Esophagus muscularis mucosa (tissue), 4 donors: Measurements from ENCODE around the gene PROX2. TPM values are rescaled to one million over a fixed set of nuclear protein-coding genes. Genes with fewer than 3 reads are reported as not detected.

ENCODE experiments used
- DNase-seq: peaks from one replicate; pipeline ENCODE4 v3.0.0-alpha.2; 2017; ENCODE audit errors: extremely low spot score
- H3K27ac ChIP-seq, 4 donors: fragments of 200-600 bp; sonication (generic); replicated peaks in 1 of 4; 1 replicate in 3 of 4; 2 replicates in 1 of 4; pipeline ENCODE4 v1.5.1; 2016 to 2019; ENCODE audit warnings: mild to moderate bottlenecking in 1 of 4
- H3K27me3 ChIP-seq, 4 donors: fragments of 200-600 bp; sonication (generic); one replicate each; pipeline versions ENCODE4 v1.5.1 to v1.6.0; 2016 to 2019
- H3K36me3 ChIP-seq, 4 donors: fragments of 200-600 bp; sonication (generic); one replicate each; pipeline ENCODE4 v1.5.1; 2016 to 2019
- H3K4me1 ChIP-seq, 4 donors: fragments of 200-600 bp; sonication (generic); one replicate each; pipeline ENCODE4 v1.5.1; 2016 to 2019
- H3K4me3 ChIP-seq, 4 donors: fragments of 200-600 bp; sonication (generic); 1 replicate in 2 of 4; 2 replicates in 2 of 4; pipeline ENCODE4 v1.5.1; 2016 to 2019; ENCODE audit warnings: mild to moderate bottlenecking in 4 of 4, moderate library complexity in 1 of 4
- H3K9me3 ChIP-seq, 4 donors: fragments of 200-600 bp; sonication (generic); 1 replicate in 3 of 4; 2 replicates in 1 of 4; pipeline ENCODE4 v1.5.1; 2016 to 2019
- CTCF ChIP-seq, 3 experiments: fragments of 200-600 bp in 2 of 3; fragments of 450-650 bp in 1 of 3; sonication (generic) in 2 of 3; IDR thresholded peaks; one replicate each; pipeline ENCODE4 v1.5.1; 2017 to 2019; ENCODE audit warnings: antibody characterized with exemption in 3 of 3, mild to moderate bottlenecking in 2 of 3, moderate library complexity in 1 of 3
- EP300 ChIP-seq: sonication (generic); formaldehyde crosslinking; IDR thresholded peaks from one replicate; pipeline ENCODE4 v1.6.1; 2017; ENCODE audit warnings: antibody characterized with exemption
- POLR2A ChIP-seq: fragments of 450-650 bp; IDR thresholded peaks from one replicate; pipeline ENCODE4 v1.6.1; 2017; ENCODE audit warnings: antibody characterized with exemption, moderate library complexity, mild to moderate bottlenecking, low read depth
- POLR2AphosphoS5 ChIP-seq, 2 donors: sonication (generic); formaldehyde crosslinking; IDR thresholded peaks; one replicate each; pipeline ENCODE4 v1.6.1; 2017; ENCODE audit warnings: antibody characterized with exemption in 2 of 2
- WGBS: methylation state at CpG from one replicate; pipeline ENCODE4 v1.1.5; 2018; 5-methylcytosine and 5-hydroxymethylcytosine counted together
- intact Hi-C: fragments of 100-400 bp; cut with DNase I; formaldehyde crosslinking; loops from one replicate; pipeline ENCODE4 v1.15.1; 2023
- total RNA-seq, 4 donors: library from RNA; depleted of rRNA; stranded (reverse); fragments of >200 nt; gene quantifications; one replicate each; pipeline versions ENCODE4 v1.1.0 to v1.2.1, GENCODE V29; 2016

PROX2 gene
- total RNA-seq, 4 donors from 2014 or later, result not detected

DNA sequence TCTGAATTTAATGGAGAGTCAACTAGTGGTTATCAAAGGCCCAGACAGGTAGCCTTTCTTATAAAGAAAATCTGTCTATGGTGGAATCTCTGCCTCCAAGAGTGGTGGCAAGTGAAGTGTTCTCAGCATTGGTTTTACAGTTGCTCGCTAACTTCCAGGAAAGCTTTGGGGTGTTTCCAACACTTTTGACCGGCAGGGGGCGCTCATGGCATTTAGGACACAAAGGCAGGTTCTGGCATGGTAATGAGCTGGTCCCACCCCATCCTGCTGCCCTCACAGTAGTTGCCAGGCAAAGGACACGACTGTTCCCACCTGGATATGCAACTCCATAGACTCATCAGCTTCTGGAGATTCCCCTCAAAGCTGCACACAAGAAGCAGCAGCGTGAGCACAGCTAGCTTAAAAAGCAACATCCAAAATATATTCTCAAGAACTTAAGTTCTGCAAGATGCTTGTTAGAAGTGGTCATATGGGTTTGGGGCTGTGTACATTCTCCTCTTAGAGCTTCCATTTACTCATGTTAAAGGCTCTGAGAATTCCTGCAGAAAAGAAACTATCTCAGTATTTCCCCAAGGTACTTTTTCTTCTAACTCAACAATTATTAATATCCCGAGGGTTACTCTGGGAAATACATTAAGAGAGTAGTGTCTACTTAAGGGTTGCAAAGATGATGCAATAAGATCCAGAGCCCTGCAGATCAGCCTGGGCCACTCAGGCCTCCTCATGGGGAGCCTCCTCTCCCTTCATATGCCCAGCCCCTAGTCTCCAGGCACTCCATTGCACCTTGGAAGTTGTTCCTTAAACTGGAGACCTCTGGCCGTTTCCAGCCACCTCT, 14.8 kb downstream of the PROX2 start:
- H3K27ac ChIP-seq, result no peak overlapping the region
- no peaks in the 10 kb centered on the region for H3K36me3 ChIP-seq
- no peaks in the 10 kb centered on the region for H3K27me3 ChIP-seq
- peaks cover 0 to 10% (median 10%) of the 10 kb centered on the region in 4 donors for H3K4me1 ChIP-seq
- no peak overlapping the region for H3K4me3 ChIP-seq
- TF ChIP-seq POLR2AphosphoS5 (IDR thresholded peaks at IDR 0.05) (peak; percentile 52 to 59), EP300 (no peak), POLR2A (no peak), CTCF (IDR thresholded peaks at IDR 0.05) (peak; percentile 82 to 90 (median 86))
- intact Hi-C loops, result loop anchor here (2.0 kb wide), 1 partner anchor 44 kb away; no protein-coding TSS in a partner anchor
- H3K9me3 ChIP-seq, result no peaks in the 10 kb centered on the region
- peak; percentile 98 for DNase-seq
- 30% methylated on average over 7 of the region's 7 CpGs for WGBS

DNA sequence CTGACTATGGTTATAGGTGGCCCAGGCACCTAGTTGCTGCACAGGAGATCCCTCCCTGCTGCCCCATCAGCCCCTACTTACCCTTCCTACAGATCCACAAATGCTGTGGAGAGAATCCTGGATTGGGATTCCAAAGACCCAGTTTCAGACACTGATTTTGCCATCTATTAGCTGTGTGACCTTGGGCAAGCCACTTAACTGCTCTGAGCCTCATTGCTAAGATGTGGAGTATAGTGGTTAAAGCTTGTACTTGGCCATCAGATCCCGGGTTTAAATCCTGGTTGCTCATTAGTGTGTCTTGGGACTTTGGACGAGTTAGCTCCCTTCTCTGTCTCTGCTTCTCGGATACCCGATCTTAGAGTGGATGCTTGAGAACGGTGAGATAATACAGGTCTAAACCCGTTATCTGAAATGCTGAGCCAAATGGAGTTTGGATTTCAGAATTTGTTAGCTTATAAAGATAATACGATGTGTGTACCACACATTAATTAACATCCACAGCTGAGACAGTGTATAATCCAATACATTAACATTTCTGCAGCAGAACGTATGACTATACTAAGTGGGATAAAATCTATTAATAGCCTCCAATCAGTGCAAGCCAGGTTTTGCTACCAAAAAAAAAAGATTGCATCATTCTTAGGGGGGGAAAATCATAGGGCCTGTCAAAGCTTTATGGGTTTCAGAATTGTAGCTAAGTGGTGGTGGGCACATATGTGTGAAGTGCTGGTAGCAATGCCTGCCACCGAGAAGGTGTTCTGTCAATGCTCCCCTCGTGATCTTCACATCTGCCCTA, 16.0 kb downstream of the PROX2 start:
- WGBS, result 68% methylated on average over 10 of the region's 10 CpGs
- no peaks in the 10 kb centered on the region for H3K9me3 ChIP-seq
- no peak overlapping the region for H3K4me3 ChIP-seq
- H3K27me3 ChIP-seq, result no peaks in the 10 kb centered on the region
- H3K4me1 ChIP-seq, result peaks cover 0 to 21% (median 19%) of the 10 kb centered on the region in 4 donors
- DNase-seq, result no peak
- H3K27ac ChIP-seq, result no peak overlapping the region
- intact Hi-C loops, result loop anchor here (2.0 kb wide), 1 partner anchor 45 kb away; no protein-coding TSS in a partner anchor
- TF ChIP-seq POLR2A (no peak), CTCF (IDR thresholded peaks at IDR 0.05) (no peak), EP300 (no peak), POLR2AphosphoS5 (IDR thresholded peaks at IDR 0.05) (no peak)
- no peaks in the 10 kb centered on the region for H3K36me3 ChIP-seq

GRCh38 chr14:74858022-74858421, 17.9 kb downstream of the PROX2 start:
- 83% methylated on average over 1 of the region's 1 CpG for WGBS
- Histone ChIP-seq H3K4me3 (no peak overlapping the region), H3K4me1 (peaks cover 9 to 40% (median 36%) of the 10 kb centered on the region in 4 donors), H3K27ac (no peak overlapping the region), H3K36me3 (no peaks in the 10 kb centered on the region), H3K9me3 (no peaks in the 10 kb centered on the region), H3K27me3 (no peaks in the 10 kb centered on the region)
- intact Hi-C loops, result no loop called here
- no peak for DNase-seq
- TF ChIP-seq POLR2A, result no peak
- no peak for TF ChIP-seq CTCF (IDR thresholded peaks at IDR 0.05)
- TF ChIP-seq POLR2AphosphoS5 (IDR thresholded peaks at IDR 0.05), result no peak
- no peak for TF ChIP-seq EP300

- H3K27me3 ChIP-seq, result no peaks in the 10 kb centered on the region
- WGBS, result 91% methylated on average over 1 of the region's 1 CpG
- no peaks in the 10 kb centered on the region for H3K9me3 ChIP-seq
- no peaks in the 10 kb centered on the region for H3K36me3 ChIP-seq
- intact Hi-C loops, result no loop called here
- no peak for DNase-seq
- H3K27ac ChIP-seq, result no peak overlapping the region
- H3K4me3 ChIP-seq, result no peak overlapping the region
- TF ChIP-seq EP300, result no peak
- TF ChIP-seq POLR2AphosphoS5 (IDR thresholded peaks at IDR 0.05), result no peak
- no peak for TF ChIP-seq POLR2A
- peaks cover 9 to 48% (median 44%) of the 10 kb centered on the region in 4 donors for H3K4me1 ChIP-seq
Measured at GRCh38 chr14:74856366-74856765, 19.6 kb downstream of the PROX2 start.

DNA sequence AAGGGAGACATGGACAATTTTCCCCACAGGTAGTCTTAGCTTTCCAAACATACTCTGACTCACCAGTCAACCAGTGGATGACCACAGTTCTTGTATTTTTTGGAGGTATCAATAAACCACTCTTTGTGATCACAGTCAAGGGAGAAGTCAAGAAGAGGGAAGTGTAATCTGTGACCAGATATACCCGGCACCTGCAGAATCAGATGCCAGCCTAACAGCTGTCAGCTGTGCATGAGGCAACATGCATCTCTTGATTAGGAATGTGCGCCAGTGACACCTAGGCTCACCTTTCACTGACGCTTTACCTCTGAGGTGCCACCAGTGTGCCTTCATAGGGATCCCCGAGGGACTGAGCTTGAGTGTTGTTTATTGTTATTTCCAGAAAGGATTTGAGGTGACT, 20.0 kb downstream of the PROX2 start:
- no peaks in the 10 kb centered on the region for H3K9me3 ChIP-seq
- H3K4me1 ChIP-seq, result peaks cover 9 to 45% (median 41%) of the 10 kb centered on the region in 4 donors
- no peaks in the 10 kb centered on the region for H3K27me3 ChIP-seq
- TF ChIP-seq EP300 (no peak), POLR2AphosphoS5 (IDR thresholded peaks at IDR 0.05) (no peak), CTCF (IDR thresholded peaks at IDR 0.05) (no peak), POLR2A (no peak)
- no peak overlapping the region for H3K27ac ChIP-seq
- intact Hi-C loops, result no loop called here
- DNase-seq, result no peak
- H3K36me3 ChIP-seq, result no peaks in the 10 kb centered on the region
- 67% methylated on average over 4 of the region's 4 CpGs for WGBS
- no peak overlapping the region for H3K4me3 ChIP-seq
